ENCODE measurements around the gene AAMP. TPM values are rescaled to one million over a fixed set of nuclear protein-coding genes. Genes with fewer than 3 reads are reported as not detected.

AAMP gene
- total and polyA plus RNA-seq, 2 experiments from 2014 or later = 90.8 to 203 TPM

- H3K4me3 Mint-ChIP-seq = no peak overlapping the region
- no peaks in the 10 kb centered on the region for H3K9me2 ChIP-seq (ENCODE audit: insufficient read depth)
- TF ChIP-seq REST (IDR thresholded peaks at IDR 0.05; ENCODE audit: unreplicated experiment) (no peak), ETS1 (IDR thresholded peaks at IDR 0.05) (no peak), JUNB (IDR thresholded peaks at IDR 0.05; ENCODE audit: unreplicated experiment) (no peak), ZNF462 (CRISPR knock-in tag; IDR thresholded peaks at IDR 0.05) (no peak), EZH2 (IDR thresholded peaks at IDR 0.05; ENCODE audit: low read depth, unreplicated experiment) (no peak), CTCF (conservative IDR thresholded peaks at IDR 0.05; ENCODE audit: low read depth in 2 of 2) (no peak), ZNF331 (CRISPR knock-in tag; IDR thresholded peaks at IDR 0.05; ENCODE audit: low read depth) (no peak), STAT1 (IDR thresholded peaks at IDR 0.05; ENCODE audit: unreplicated experiment) (no peak), NANOG (IDR thresholded peaks at IDR 0.05; ENCODE audit: borderline replicate concordance) (no peak)
- H3K4me3 ChIP-seq = no peak overlapping the region
- no peaks in the 10 kb centered on the region for H3K79me2 ChIP-seq (replicated peaks; ENCODE audit: insufficient read depth)
- H2AFZ ChIP-seq = no peak overlapping the region
- H3K27me3 ChIP-seq (ENCODE audit: insufficient read depth) = no peaks in the 10 kb centered on the region
- DNase-seq (ENCODE audit: low spot score) = no peak
- H3K27ac ChIP-seq (ENCODE audit: low read depth) = no peak overlapping the region
- peaks cover 2% of the 10 kb centered on the region; the same call in 1 of the 3 replicates for H3K4me1 Mint-ChIP-seq
- H4K20me1 ChIP-seq (replicated peaks; ENCODE audit: insufficient read depth) = no peaks in the 10 kb centered on the region
- no peaks in the 10 kb centered on the region; the same call in 1 of the 2 replicates for H3K4me1 ChIP-seq (ENCODE audit: insufficient read depth)
- no peaks in the 10 kb centered on the region for H3F3A ChIP-seq (replicated peaks; ENCODE audit: low read depth)
- H3K27ac Mint-ChIP-seq = no peak overlapping the region
- no peak for ATAC-seq
- H3K36me3 Mint-ChIP-seq (ENCODE audit: low read depth) = peaks cover 30% of the 10 kb centered on the region
- peaks cover 9% of the 10 kb centered on the region for H3K27me3 Mint-ChIP-seq (ENCODE audit: insufficient read depth, low read depth, poor library complexity)
- H3K36me3 ChIP-seq (ENCODE audit: insufficient read depth) = peaks cover 10% of the 10 kb centered on the region
- no peak overlapping the region for H3K4me2 ChIP-seq
- no peaks in the 10 kb centered on the region for H3K9me3 Mint-ChIP-seq
Measured at GRCh38 chr2:218277921-218278320, 8.0 kb upstream of the AAMP start.

Measured in GM23338 (cell line).